SU-DHL-6 (cell line): Measurements from ENCODE around the gene SETBP1.

Experiments used
- EZH2phosphoT487 ChIP-seq: fragments of 200-600 bp; sonication (generic), shearing (Covaris generic); conservative IDR thresholded peaks from 2 replicates; pipeline ENCODE4 v1.6.1; 2018; ENCODE audit warnings: mild to moderate bottlenecking, antibody characterized with exemption, low read length, moderate library complexity, mixed read lengths
- TF ChIP-seq, protein P1 (sequence below): fragments of 200-600 bp; sonication (generic); IDR thresholded peaks from one replicate; pipeline ENCODE4 v1.5.1; 2017; ENCODE audit warnings: antibody characterized with exemption, mild to moderate bottlenecking, low read length, moderate library complexity; ENCODE audit not compliant: insufficient read depth, poor library complexity, severe bottlenecking

DNA sequence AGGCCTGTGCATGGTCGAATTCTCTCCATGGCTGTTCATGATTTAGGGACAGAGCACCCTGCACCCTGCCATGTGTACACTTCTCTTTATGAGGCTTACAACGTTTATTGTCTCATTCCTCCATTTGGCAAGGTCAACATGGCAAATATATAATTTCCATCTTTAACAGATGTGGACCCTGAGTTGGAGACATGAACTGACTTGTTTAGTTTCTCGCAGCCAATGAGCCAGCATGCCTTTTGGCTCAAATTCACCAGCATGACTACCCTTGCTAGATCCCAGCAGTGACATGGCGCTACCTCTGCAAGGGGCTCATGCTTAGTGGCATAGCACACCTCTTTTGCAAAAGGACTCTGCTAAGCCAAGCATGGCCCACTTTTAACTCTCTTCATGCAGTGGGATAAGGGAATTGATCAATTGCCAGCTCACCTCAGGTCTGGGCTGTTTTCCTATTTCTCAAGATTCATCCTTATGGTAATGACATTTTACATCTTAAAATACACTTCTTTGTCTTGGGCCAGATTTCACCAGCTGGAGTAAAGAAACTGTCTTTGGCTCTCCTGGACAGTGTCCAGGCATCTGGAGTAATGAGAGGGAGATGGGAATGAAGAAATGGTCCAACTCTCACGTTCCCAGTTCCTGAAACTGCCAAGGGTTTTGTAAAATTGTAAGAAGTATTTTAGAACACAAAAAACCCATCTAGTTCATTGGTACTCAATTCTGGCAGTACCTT lies 159.5 kb downstream of the SETBP1 start:
- TF ChIP-seq, protein P1, sequence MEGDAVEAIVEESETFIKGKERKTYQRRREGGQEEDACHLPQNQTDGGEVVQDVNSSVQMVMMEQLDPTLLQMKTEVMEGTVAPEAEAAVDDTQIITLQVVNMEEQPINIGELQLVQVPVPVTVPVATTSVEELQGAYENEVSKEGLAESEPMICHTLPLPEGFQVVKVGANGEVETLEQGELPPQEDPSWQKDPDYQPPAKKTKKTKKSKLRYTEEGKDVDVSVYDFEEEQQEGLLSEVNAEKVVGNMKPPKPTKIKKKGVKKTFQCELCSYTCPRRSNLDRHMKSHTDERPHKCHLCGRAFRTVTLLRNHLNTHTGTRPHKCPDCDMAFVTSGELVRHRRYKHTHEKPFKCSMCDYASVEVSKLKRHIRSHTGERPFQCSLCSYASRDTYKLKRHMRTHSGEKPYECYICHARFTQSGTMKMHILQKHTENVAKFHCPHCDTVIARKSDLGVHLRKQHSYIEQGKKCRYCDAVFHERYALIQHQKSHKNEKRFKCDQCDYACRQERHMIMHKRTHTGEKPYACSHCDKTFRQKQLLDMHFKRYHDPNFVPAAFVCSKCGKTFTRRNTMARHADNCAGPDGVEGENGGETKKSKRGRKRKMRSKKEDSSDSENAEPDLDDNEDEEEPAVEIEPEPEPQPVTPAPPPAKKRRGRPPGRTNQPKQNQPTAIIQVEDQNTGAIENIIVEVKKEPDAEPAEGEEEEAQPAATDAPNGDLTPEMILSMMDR = no peak
- no peak for TF ChIP-seq EZH2phosphoT487
